Measurements from ENCODE around the gene LRRC71. TPM values are rescaled to one million over a fixed set of nuclear protein-coding genes. Genes with fewer than 3 reads are reported as not detected.

LRRC71 gene
- total and polyA plus RNA-seq, 2 of the 8 experiments (the other 6 are each of a cell fraction or from before 2014, with no cell fraction given): 0.05 TPM; not detected in 1

GRCh38 chr1:156903328-156904091 is 16.9 kb upstream of the LRRC71 start (continued):
- no peak for TF ChIP-seq POU5F1 (IDR thresholded peaks at IDR 0.05; ENCODE audit: low read depth, low read length)
- no peak for TF ChIP-seq JUND (IDR thresholded peaks at IDR 0.05; ENCODE audit: low read length)
- TF ChIP-seq FOSL1 (IDR thresholded peaks at IDR 0.05; ENCODE audit: insufficient read depth, low read depth, low read length): no peak
- no peak for TF ChIP-seq TAF7 (optimal IDR thresholded peaks at IDR 0.05; ENCODE audit: borderline replicate concordance, low read depth, low read length)
- no peak for TF ChIP-seq E2F6 (IDR thresholded peaks at IDR 0.05)
